ENCODE data around the gene RAE1. TPM values are rescaled to one million over a fixed set of nuclear protein-coding genes. Genes with fewer than 3 reads are reported as not detected.

RAE1 gene
- total RNA-seq, 2 donors from 2014 or later, result 15.0 to 20.4 TPM

GRCh38 chr20:57398231-57398821 lies 47.3 kb downstream of the RAE1 start:
- no peaks in the 10 kb centered on the region for H3K9me3 ChIP-seq
- peaks cover 36 to 83% of the 10 kb centered on the region in 2 donors for H3K4me1 ChIP-seq (ENCODE audit: control insufficient read depth in 1 of 2, low read depth in 2 of 2)
- peak overlapping the region in 1 of 2 donors; percentile 8 for H3K27ac ChIP-seq
- peak overlapping the region; percentile 37 for H3K4me3 ChIP-seq
- ATAC-seq (ENCODE audit: insufficient number of reproducible peaks, low FRiP score, low read depth) (no peak), DNase-seq (ENCODE audit: low spot score) (no peak)
- H3K36me3 ChIP-seq, result peaks cover 29% of the 10 kb centered on the region
- no peaks in the 10 kb centered on the region for H3K27me3 ChIP-seq (replicated peaks; ENCODE audit: insufficient read depth)
- TF ChIP-seq CTCF (IDR thresholded peaks at IDR 0.05), result no peak

GRCh38 chr20:57398901-57399535 lies 48.0 kb downstream of the RAE1 start:
- H3K4me1 ChIP-seq (ENCODE audit: control insufficient read depth in 1 of 2, low read depth in 2 of 2), result peaks cover 35 to 76% of the 10 kb centered on the region in 2 donors

GRCh38 chr20:57399587-57400155 lies 48.6 kb downstream of the RAE1 start:
- Histone ChIP-seq H3K4me1 (ENCODE audit: control insufficient read depth in 1 of 2, low read depth in 2 of 2) (peaks cover 34 to 70% of the 10 kb centered on the region in 2 donors), H3K9me3 (no peaks in the 10 kb centered on the region), H3K4me3 (peak overlapping the region; percentile 10), H3K27ac (no peak overlapping the region), H3K27me3 (replicated peaks; ENCODE audit: insufficient read depth) (no peaks in the 10 kb centered on the region), H3K36me3 (peaks cover 41% of the 10 kb centered on the region)
- DNase-seq (ENCODE audit: low spot score) (no peak), ATAC-seq (ENCODE audit: insufficient number of reproducible peaks, low FRiP score, low read depth) (no peak)
- TF ChIP-seq CTCF (IDR thresholded peaks at IDR 0.05), result no peak

More at GRCh38 chr20:57398901-57399535, 48.0 kb downstream of the RAE1 start:
- peak overlapping the region; percentile 37 for H3K4me3 ChIP-seq
- H3K36me3 ChIP-seq, result peaks cover 36% of the 10 kb centered on the region
- H3K9me3 ChIP-seq, result no peaks in the 10 kb centered on the region
- peak overlapping the region in 1 of 2 donors; percentile 8 for H3K27ac ChIP-seq
- DNase-seq (ENCODE audit: low spot score) (no peak), ATAC-seq (ENCODE audit: insufficient number of reproducible peaks, low FRiP score, low read depth) (no peak)
- TF ChIP-seq CTCF (IDR thresholded peaks at IDR 0.05), result no peak
- no peaks in the 10 kb centered on the region for H3K27me3 ChIP-seq (replicated peaks; ENCODE audit: insufficient read depth)

- peaks cover 29 to 64% of the 10 kb centered on the region in 2 donors for H3K4me1 ChIP-seq (ENCODE audit: control insufficient read depth in 1 of 2, low read depth in 2 of 2)
- no peak for TF ChIP-seq CTCF (IDR thresholded peaks at IDR 0.05)
- H3K4me3 ChIP-seq, result no peak overlapping the region
- no peaks in the 10 kb centered on the region for H3K9me3 ChIP-seq
- H3K27ac ChIP-seq, result no peak overlapping the region
- DNase-seq (ENCODE audit: low spot score) (no peak), ATAC-seq (ENCODE audit: insufficient number of reproducible peaks, low FRiP score, low read depth) (no peak)
- no peaks in the 10 kb centered on the region for H3K27me3 ChIP-seq (replicated peaks; ENCODE audit: insufficient read depth)
- peaks cover 43% of the 10 kb centered on the region for H3K36me3 ChIP-seq
Measured at GRCh38 chr20:57400231-57400701, 49.2 kb downstream of the RAE1 start.

- peaks cover 44% of the 10 kb centered on the region for H3K36me3 ChIP-seq
- no peaks in the 10 kb centered on the region for H3K27me3 ChIP-seq (replicated peaks; ENCODE audit: insufficient read depth)
- no peak for ATAC-seq (ENCODE audit: insufficient number of reproducible peaks, low FRiP score, low read depth)
- H3K4me1 ChIP-seq (ENCODE audit: control insufficient read depth in 1 of 2, low read depth in 2 of 2), result peaks cover 24 to 56% of the 10 kb centered on the region in 2 donors
- no peak for TF ChIP-seq CTCF (IDR thresholded peaks at IDR 0.05)
- H3K9me3 ChIP-seq, result no peaks in the 10 kb centered on the region
- H3K4me3 ChIP-seq, result no peak overlapping the region
- no peak for DNase-seq (ENCODE audit: low spot score)
- no peak overlapping the region for H3K27ac ChIP-seq
Measured at GRCh38 chr20:57400821-57401564, 49.9 kb downstream of the RAE1 start.
